K562 (cell line): ENCODE data around the gene ADAR. TPM values are rescaled to one million over a fixed set of nuclear protein-coding genes. Genes with fewer than 3 reads are reported as not detected.
A peak's percentile ranks its signal among the peaks of the same experiment; 100 is the strongest.

ENCODE experiments used
- BACH1 ChIP-seq: fragments of 200-800 bp; sonication (Bioruptor generic); IDR thresholded peaks from 2 replicates; pipeline ENCODE4 v1.6.1; 2016; ENCODE audit warnings: missing genetic modification characterization, missing compliant biosample characterization
- MTA3 ChIP-seq: fragments of 450-650 bp; formaldehyde crosslinking; IDR thresholded peaks from 2 replicates; pipeline ENCODE4 v1.6.1; 2017; ENCODE audit warnings: mild to moderate bottlenecking, borderline replicate concordance
- ZNF766 ChIP-seq: fragments of 200-800 bp; sonication (Bioruptor generic); conservative IDR thresholded peaks from 2 replicates; pipeline ENCODE4 v1.6.1; 2016; ENCODE audit warnings: missing genetic modification characterization, missing compliant biosample characterization
- polyA plus RNA-seq, 8 experiments: library from polyadenylated mRNA; depleted of rRNA in 4 of 8; stranded (reverse) in 5 of 8; unstranded in 3 of 8; fragments of >200 nt; fragmentation: Nextera tagmentation in 2 of 8; fragmentation: Illumina TruSeq in 1 of 8; extraction: Ambion mirVana in 2 of 8; extraction: Trizol in 1 of 8; gene quantifications; 2 replicates each; pipeline versions ENCODE4 v1.2.1 to v1.2.3, GENCODE V29; 2011 to 2014; ENCODE audit warnings: inconsistent platforms in 1 of 8, missing spikeins in 1 of 8
- total RNA-seq, 7 experiments: library from RNA; depleted of rRNA in 6 of 7; stranded (reverse); fragments of >200 nt in 6 of 7; fragmentation: Illumina TruSeq in 2 of 7; extraction: Trizol in 2 of 7; gene quantifications; 2 replicates each; pipeline versions ENCODE4 v1.2.1 to v1.2.3, GENCODE V29; 2011 to 2021; ENCODE audit warnings: low replicate concordance in 1 of 7
- TF ChIP-seq, protein P1 (sequence below): fragments of 450-650 bp; IDR thresholded peaks from 2 replicates; pipeline ENCODE4 v1.6.1; 2016; ENCODE audit warnings: mild to moderate bottlenecking, moderate library complexity
- TF ChIP-seq, protein P2 (sequence below), 2 experiments: fragments of 450-650 bp; IDR thresholded peaks; 2 replicates each; pipeline ENCODE4 v1.6.1; 2018; ENCODE audit warnings: mild to moderate bottlenecking in 2 of 2, low read depth in 1 of 2; ENCODE audit not compliant: partially characterized antibody in 2 of 2
- TF ChIP-seq, protein P3 (sequence below): sonication (generic); formaldehyde crosslinking; IDR thresholded peaks from 2 replicates; pipeline ENCODE4 v1.9.0; 2022; ENCODE audit warnings: mild to moderate bottlenecking, missing genetic modification reagents
- TF ChIP-seq, protein P4 (sequence below): fragments of 450-650 bp; IDR thresholded peaks from 2 replicates; pipeline ENCODE4 v1.6.1; 2018; ENCODE audit warnings: mild to moderate bottlenecking, low read depth; ENCODE audit not compliant: partially characterized antibody

Gene ADAR
- total and polyA plus RNA-seq, 9 of the 15 experiments (the other 6 are each of a cell fraction or from before 2014, with no cell fraction given) = 30.1 to 123 (median 60.2) TPM

DNA sequence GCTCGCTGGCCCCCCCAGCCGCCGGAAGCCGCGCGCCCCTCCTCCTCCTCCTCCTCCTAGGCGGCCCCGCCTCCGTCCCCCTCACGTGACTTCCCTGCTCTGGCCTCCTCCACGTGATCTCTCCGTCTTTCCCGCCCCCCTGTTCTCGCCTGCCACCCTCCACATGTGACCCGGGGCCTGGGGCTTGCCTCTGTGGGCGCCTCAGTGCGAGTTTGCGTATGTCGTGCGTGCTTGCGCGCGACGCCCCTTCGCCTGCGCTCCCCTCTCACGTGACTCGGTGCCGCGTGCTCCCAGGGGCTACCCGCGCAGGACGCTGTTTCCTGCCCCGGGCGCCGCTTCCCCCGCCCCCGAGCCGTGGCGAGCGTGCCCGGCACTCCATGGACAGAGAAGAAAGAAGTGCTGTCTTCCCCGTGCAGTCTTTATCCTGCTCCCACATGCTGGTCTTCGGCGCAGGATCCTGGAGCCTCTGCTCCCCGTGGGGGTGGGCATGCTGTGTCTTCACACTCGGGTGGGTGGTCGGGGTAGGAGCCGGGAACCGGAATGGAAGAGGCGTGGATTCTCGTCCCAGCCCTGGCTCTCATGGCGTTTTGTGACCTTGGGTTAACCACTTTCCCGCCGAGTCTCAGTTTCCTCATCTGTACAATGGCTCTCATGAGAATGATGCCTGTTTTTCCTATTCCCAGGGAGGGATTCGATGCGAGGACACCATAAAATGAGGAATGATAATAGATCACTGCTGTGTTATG, 49.1 kb downstream of the ADAR start (continued):
- TF ChIP-seq, protein P1, sequence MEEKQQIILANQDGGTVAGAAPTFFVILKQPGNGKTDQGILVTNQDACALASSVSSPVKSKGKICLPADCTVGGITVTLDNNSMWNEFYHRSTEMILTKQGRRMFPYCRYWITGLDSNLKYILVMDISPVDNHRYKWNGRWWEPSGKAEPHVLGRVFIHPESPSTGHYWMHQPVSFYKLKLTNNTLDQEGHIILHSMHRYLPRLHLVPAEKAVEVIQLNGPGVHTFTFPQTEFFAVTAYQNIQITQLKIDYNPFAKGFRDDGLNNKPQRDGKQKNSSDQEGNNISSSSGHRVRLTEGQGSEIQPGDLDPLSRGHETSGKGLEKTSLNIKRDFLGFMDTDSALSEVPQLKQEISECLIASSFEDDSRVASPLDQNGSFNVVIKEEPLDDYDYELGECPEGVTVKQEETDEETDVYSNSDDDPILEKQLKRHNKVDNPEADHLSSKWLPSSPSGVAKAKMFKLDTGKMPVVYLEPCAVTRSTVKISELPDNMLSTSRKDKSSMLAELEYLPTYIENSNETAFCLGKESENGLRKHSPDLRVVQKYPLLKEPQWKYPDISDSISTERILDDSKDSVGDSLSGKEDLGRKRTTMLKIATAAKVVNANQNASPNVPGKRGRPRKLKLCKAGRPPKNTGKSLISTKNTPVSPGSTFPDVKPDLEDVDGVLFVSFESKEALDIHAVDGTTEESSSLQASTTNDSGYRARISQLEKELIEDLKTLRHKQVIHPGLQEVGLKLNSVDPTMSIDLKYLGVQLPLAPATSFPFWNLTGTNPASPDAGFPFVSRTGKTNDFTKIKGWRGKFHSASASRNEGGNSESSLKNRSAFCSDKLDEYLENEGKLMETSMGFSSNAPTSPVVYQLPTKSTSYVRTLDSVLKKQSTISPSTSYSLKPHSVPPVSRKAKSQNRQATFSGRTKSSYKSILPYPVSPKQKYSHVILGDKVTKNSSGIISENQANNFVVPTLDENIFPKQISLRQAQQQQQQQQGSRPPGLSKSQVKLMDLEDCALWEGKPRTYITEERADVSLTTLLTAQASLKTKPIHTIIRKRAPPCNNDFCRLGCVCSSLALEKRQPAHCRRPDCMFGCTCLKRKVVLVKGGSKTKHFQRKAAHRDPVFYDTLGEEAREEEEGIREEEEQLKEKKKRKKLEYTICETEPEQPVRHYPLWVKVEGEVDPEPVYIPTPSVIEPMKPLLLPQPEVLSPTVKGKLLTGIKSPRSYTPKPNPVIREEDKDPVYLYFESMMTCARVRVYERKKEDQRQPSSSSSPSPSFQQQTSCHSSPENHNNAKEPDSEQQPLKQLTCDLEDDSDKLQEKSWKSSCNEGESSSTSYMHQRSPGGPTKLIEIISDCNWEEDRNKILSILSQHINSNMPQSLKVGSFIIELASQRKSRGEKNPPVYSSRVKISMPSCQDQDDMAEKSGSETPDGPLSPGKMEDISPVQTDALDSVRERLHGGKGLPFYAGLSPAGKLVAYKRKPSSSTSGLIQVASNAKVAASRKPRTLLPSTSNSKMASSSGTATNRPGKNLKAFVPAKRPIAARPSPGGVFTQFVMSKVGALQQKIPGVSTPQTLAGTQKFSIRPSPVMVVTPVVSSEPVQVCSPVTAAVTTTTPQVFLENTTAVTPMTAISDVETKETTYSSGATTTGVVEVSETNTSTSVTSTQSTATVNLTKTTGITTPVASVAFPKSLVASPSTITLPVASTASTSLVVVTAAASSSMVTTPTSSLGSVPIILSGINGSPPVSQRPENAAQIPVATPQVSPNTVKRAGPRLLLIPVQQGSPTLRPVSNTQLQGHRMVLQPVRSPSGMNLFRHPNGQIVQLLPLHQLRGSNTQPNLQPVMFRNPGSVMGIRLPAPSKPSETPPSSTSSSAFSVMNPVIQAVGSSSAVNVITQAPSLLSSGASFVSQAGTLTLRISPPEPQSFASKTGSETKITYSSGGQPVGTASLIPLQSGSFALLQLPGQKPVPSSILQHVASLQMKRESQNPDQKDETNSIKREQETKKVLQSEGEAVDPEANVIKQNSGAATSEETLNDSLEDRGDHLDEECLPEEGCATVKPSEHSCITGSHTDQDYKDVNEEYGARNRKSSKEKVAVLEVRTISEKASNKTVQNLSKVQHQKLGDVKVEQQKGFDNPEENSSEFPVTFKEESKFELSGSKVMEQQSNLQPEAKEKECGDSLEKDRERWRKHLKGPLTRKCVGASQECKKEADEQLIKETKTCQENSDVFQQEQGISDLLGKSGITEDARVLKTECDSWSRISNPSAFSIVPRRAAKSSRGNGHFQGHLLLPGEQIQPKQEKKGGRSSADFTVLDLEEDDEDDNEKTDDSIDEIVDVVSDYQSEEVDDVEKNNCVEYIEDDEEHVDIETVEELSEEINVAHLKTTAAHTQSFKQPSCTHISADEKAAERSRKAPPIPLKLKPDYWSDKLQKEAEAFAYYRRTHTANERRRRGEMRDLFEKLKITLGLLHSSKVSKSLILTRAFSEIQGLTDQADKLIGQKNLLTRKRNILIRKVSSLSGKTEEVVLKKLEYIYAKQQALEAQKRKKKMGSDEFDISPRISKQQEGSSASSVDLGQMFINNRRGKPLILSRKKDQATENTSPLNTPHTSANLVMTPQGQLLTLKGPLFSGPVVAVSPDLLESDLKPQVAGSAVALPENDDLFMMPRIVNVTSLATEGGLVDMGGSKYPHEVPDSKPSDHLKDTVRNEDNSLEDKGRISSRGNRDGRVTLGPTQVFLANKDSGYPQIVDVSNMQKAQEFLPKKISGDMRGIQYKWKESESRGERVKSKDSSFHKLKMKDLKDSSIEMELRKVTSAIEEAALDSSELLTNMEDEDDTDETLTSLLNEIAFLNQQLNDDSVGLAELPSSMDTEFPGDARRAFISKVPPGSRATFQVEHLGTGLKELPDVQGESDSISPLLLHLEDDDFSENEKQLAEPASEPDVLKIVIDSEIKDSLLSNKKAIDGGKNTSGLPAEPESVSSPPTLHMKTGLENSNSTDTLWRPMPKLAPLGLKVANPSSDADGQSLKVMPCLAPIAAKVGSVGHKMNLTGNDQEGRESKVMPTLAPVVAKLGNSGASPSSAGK = peak; percentile 100
- TF ChIP-seq BACH1 (tag) (no peak), ZNF766 (0 out of 2 replicates have a peak, but pooled peaks have one; percentile 26), MTA3 (peak; percentile 74; the same call in 1 of the 2 replicates)
- TF ChIP-seq, protein P2, sequence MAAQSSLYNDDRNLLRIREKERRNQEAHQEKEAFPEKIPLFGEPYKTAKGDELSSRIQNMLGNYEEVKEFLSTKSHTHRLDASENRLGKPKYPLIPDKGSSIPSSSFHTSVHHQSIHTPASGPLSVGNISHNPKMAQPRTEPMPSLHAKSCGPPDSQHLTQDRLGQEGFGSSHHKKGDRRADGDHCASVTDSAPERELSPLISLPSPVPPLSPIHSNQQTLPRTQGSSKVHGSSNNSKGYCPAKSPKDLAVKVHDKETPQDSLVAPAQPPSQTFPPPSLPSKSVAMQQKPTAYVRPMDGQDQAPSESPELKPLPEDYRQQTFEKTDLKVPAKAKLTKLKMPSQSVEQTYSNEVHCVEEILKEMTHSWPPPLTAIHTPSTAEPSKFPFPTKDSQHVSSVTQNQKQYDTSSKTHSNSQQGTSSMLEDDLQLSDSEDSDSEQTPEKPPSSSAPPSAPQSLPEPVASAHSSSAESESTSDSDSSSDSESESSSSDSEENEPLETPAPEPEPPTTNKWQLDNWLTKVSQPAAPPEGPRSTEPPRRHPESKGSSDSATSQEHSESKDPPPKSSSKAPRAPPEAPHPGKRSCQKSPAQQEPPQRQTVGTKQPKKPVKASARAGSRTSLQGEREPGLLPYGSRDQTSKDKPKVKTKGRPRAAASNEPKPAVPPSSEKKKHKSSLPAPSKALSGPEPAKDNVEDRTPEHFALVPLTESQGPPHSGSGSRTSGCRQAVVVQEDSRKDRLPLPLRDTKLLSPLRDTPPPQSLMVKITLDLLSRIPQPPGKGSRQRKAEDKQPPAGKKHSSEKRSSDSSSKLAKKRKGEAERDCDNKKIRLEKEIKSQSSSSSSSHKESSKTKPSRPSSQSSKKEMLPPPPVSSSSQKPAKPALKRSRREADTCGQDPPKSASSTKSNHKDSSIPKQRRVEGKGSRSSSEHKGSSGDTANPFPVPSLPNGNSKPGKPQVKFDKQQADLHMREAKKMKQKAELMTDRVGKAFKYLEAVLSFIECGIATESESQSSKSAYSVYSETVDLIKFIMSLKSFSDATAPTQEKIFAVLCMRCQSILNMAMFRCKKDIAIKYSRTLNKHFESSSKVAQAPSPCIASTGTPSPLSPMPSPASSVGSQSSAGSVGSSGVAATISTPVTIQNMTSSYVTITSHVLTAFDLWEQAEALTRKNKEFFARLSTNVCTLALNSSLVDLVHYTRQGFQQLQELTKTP (IDR thresholded peaks at IDR 0.05; ENCODE audit: low read depth in 1 of 2, partially characterized antibody in 2 of 2) = peak in 1 of 2 experiments; percentile 21
- TF ChIP-seq, protein P3, sequence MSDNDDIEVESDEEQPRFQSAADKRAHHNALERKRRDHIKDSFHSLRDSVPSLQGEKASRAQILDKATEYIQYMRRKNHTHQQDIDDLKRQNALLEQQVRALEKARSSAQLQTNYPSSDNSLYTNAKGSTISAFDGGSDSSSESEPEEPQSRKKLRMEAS (CRISPR knock-in tag) = peak; percentile 100
- TF ChIP-seq, protein P4, sequence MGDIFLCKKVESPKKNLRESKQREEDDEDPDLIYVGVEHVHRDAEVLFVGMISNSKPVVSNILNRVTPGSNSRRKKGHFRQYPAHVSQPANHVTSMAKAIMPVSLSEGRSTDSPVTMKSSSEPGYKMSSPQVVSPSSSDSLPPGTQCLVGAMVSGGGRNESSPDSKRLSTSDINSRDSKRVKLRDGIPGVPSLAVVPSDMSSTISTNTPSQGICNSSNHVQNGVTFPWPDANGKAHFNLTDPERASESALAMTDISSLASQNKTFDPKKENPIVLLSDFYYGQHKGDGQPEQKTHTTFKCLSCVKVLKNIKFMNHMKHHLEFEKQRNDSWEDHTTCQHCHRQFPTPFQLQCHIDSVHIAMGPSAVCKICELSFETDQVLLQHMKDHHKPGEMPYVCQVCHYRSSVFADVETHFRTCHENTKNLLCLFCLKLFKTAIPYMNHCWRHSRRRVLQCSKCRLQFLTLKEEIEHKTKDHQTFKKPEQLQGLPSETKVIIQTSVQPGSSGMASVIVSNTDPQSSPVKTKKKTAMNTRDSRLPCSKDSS = no peak
